A549 (cell line): Measurements from ENCODE around the gene RPL7A. TPM values are rescaled to one million over a fixed set of nuclear protein-coding genes. Genes with fewer than 3 reads are reported as not detected.

Source experiments
- ATAC-seq, 2 experiments: fragments of 200-7000 bp in 1 of 2; fragments of >200 bp in 1 of 2; cut with Nextera tagmentation in 1 of 2; cut with Tn5 transposase in 1 of 2; 3 replicates each; pipeline versions ENCODE4 v1.8.0 to v1.9.1; 2018 to 2020; ENCODE audit warnings: mild to moderate bottlenecking in 1 of 2, moderate library complexity in 1 of 2
- CTCF ChIA-PET: fragments of 300-600 bp; sonication (Branson Sonifier 250); formaldehyde crosslinking; extraction: SDS; loops from one replicate; lab custom pipeline; 2021; ENCODE audit warnings: antibody characterized with exemption, inconsistent platforms; lab: Yijun Ruan, JAX
- POLR2A ChIA-PET: fragments of 350-600 bp; formaldehyde crosslinking; extraction: SDS; loops from one replicate; lab custom pipeline; 2021; ENCODE audit warnings: antibody characterized with exemption, inconsistent platforms; lab: Yijun Ruan, JAX
- DNase-seq, 2 experiments: peaks; one replicate each; pipeline versions ENCODE4 v3.0.0 to v3.0.0-alpha.2; 2011 to 2016; ENCODE audit warnings: low read depth in 1 of 2, low spot score in 1 of 2
- FAIRE-seq: peaks from 2 replicates; lab custom pipeline; 2011; peaks lifted over from hg19 to GRCh38; lab: Jason Lieb, UNC
- H3K27ac ChIP-seq, 2 experiments: fragments of >200 bp; sonication (Bioruptor Twin); formaldehyde crosslinking; 3 replicates each; pipeline ENCODE4 v1.5.1; 2016 to 2017
- H3K4me1 ChIP-seq: fragments of >200 bp; sonication (Bioruptor Twin); formaldehyde crosslinking; 3 replicates; pipeline ENCODE4 v1.6.1; 2016
- H3K4me2 ChIP-seq: fragments of >200 bp; sonication (Bioruptor Twin); formaldehyde crosslinking; 3 replicates; pipeline ENCODE4 v1.6.1; 2016
- H3K4me3 ChIP-seq: fragments of >200 bp; sonication (Bioruptor Twin); formaldehyde crosslinking; 3 replicates; pipeline ENCODE4 v1.5.1; 2016
- H3K9me3 ChIP-seq: fragments of >200 bp; sonication (Bioruptor Twin); formaldehyde crosslinking; 3 replicates; pipeline ENCODE4 v1.6.1; 2016
- ATOH8 ChIP-seq: fragments of 250-450 bp; sonication (Bioruptor Pico); IDR thresholded peaks from 2 replicates; pipeline ENCODE4 v1.5.0; 2020; ENCODE audit warnings: low read depth, mild to moderate bottlenecking, moderate library complexity
- BHLHE40 ChIP-seq: IDR thresholded peaks from 2 replicates; pipeline ENCODE4 v1.6.1; 2012; ENCODE audit warnings: low read depth, low read length, inconsistent platforms
- CBX8 ChIP-seq: fragments of 200-600 bp; sonication (generic); IDR thresholded peaks from 2 replicates; pipeline ENCODE4 v1.6.1; 2016
- CHD2 ChIP-seq: fragments of 150-350 bp; IDR thresholded peaks from 2 replicates; pipeline ENCODE4 v1.6.1; 2014; ENCODE audit warnings: low read length; ENCODE audit not compliant: partially characterized antibody
- E2F6 ChIP-seq: IDR thresholded peaks from 2 replicates; pipeline ENCODE4 v1.6.1; 2012; ENCODE audit warnings: low read depth, borderline replicate concordance
- EHMT2 ChIP-seq: fragments of 200-600 bp; sonication (generic); IDR thresholded peaks from 2 replicates; pipeline ENCODE4 v1.6.1; 2016; ENCODE audit warnings: antibody characterized with exemption, low read depth, mild to moderate bottlenecking, moderate library complexity
- ESRRA ChIP-seq: fragments of 150-350 bp; IDR thresholded peaks from 2 replicates; pipeline ENCODE4 v1.6.1; 2014; ENCODE audit warnings: mild to moderate bottlenecking, low read length, borderline replicate concordance
- FOSB ChIP-seq: fragments of 250-450 bp; sonication (Bioruptor Pico); IDR thresholded peaks from 2 replicates; pipeline ENCODE4 v1.5.0; 2020; ENCODE audit warnings: mild to moderate bottlenecking, moderate library complexity
- FOSL2 ChIP-seq, 2 experiments: fragments of 450-650 bp in 1 of 2; fragments of >200 bp in 1 of 2; sonication (Bioruptor Twin) in 1 of 2; formaldehyde crosslinking; IDR thresholded peaks; 2 replicates each; pipeline versions ENCODE4 v1.5.0 to v1.6.1; 2016 to 2020; ENCODE audit warnings: mild to moderate bottlenecking in 1 of 2, moderate library complexity in 1 of 2
- FOXS1 ChIP-seq: fragments of 250-450 bp; sonication (Bioruptor Pico); IDR thresholded peaks from 2 replicates; pipeline ENCODE4 v1.5.0; 2020; ENCODE audit warnings: mild to moderate bottlenecking, moderate library complexity
- GATA3 ChIP-seq: IDR thresholded peaks from 2 replicates; pipeline ENCODE4 v1.6.1; 2012; ENCODE audit warnings: borderline replicate concordance
- HOXB13 ChIP-seq: fragments of 250-450 bp; sonication (Bioruptor Pico); IDR thresholded peaks from 2 replicates; pipeline ENCODE4 v1.5.0; 2020; ENCODE audit warnings: low read depth, mild to moderate bottlenecking, moderate library complexity
- HOXB5 ChIP-seq: fragments of 250-450 bp; sonication (Bioruptor Pico); IDR thresholded peaks from 2 replicates; pipeline ENCODE4 v1.5.0; 2020; ENCODE audit warnings: mild to moderate bottlenecking, moderate library complexity
- JUN ChIP-seq, 2 experiments: fragments of >200 bp; sonication (Bioruptor Twin); formaldehyde crosslinking; IDR thresholded peaks; 2 replicates in 1 of 2; 3 replicates in 1 of 2; pipeline ENCODE4 v1.6.1; 2016 to 2017
- KDM1A ChIP-seq: fragments of 200-600 bp; sonication (generic); IDR thresholded peaks from 2 replicates; pipeline ENCODE4 v1.6.1; 2016; ENCODE audit warnings: low read depth, mild to moderate bottlenecking
- KDM5A ChIP-seq: fragments of 200-600 bp; sonication (generic); IDR thresholded peaks from 2 replicates; pipeline ENCODE4 v1.6.1; 2016; ENCODE audit warnings: antibody characterized with exemption, mild to moderate bottlenecking
- MAFK ChIP-seq: fragments of 450-650 bp; IDR thresholded peaks from 2 replicates; pipeline ENCODE4 v1.6.1; 2014; ENCODE audit not compliant: partially characterized antibody
- MAX ChIP-seq: IDR thresholded peaks from 2 replicates; pipeline ENCODE4 v1.6.1; 2012
- MAZ ChIP-seq: fragments of 150-350 bp; IDR thresholded peaks from 2 replicates; pipeline ENCODE4 v1.6.1; 2014; ENCODE audit warnings: antibody characterized with exemption, low read depth, low read length, borderline replicate concordance
- MYC ChIP-seq: IDR thresholded peaks from 2 replicates; pipeline ENCODE4 v1.6.1; 2012; ENCODE audit warnings: mild to moderate bottlenecking, inconsistent platforms, low read length, improper control_type of control experiment, borderline replicate concordance
- NFE2L2 ChIP-seq: fragments of 150-350 bp; conservative IDR thresholded peaks from 2 replicates; pipeline ENCODE4 v1.6.1; 2014; ENCODE audit warnings: low read length
- NPAS2 ChIP-seq: fragments of 250-450 bp; sonication (Bioruptor Pico); IDR thresholded peaks from 2 replicates; pipeline ENCODE4 v1.8.0; 2022; ENCODE audit warnings: mild to moderate bottlenecking, moderate library complexity, borderline replicate concordance
- NR3C1 ChIP-seq: fragments of >200 bp; sonication (Bioruptor Twin); formaldehyde crosslinking; IDR thresholded peaks from 3 replicates; pipeline ENCODE4 v1.6.1; 2017
- PHF8 ChIP-seq: fragments of 200-600 bp; sonication (generic); IDR thresholded peaks from 2 replicates; pipeline ENCODE4 v1.6.1; 2016; ENCODE audit warnings: low read depth, mild to moderate bottlenecking, antibody characterized with exemption, moderate library complexity, borderline replicate concordance
- POLR2A ChIP-seq: IDR thresholded peaks from 2 replicates; pipeline ENCODE4 v1.6.1; 2012; ENCODE audit warnings: mild to moderate bottlenecking, low read length
- POLR2AphosphoS2 ChIP-seq: conservative IDR thresholded peaks from 2 replicates; pipeline ENCODE4 v1.6.1; 2012; ENCODE audit warnings: low read length, improper control_type of control experiment, inconsistent platforms
- REST ChIP-seq: fragments of 200-600 bp; sonication (generic); IDR thresholded peaks from 2 replicates; pipeline ENCODE4 v1.6.1; 2016; ENCODE audit warnings: antibody characterized with exemption, mild to moderate bottlenecking, moderate library complexity
- SMC3 ChIP-seq: fragments of >200 bp; sonication (Bioruptor Twin); formaldehyde crosslinking; IDR thresholded peaks from 3 replicates; pipeline ENCODE4 v1.6.1; 2018; ENCODE audit warnings: inconsistent platforms
- TFCP2L1 ChIP-seq: fragments of 250-450 bp; sonication (Bioruptor Pico); IDR thresholded peaks from 2 replicates; pipeline ENCODE4 v1.5.0; 2021; ENCODE audit warnings: mild to moderate bottlenecking
- TP53 ChIP-seq: fragments of 250-450 bp; sonication (Bioruptor Pico); IDR thresholded peaks from 2 replicates; pipeline ENCODE4 v1.5.0; 2021; ENCODE audit warnings: mild to moderate bottlenecking, moderate library complexity
- USF2 ChIP-seq: fragments of 450-650 bp; IDR thresholded peaks from 2 replicates; pipeline ENCODE4 v1.6.1; 2014; ENCODE audit warnings: antibody characterized with exemption
- ZC3H11A ChIP-seq: fragments of 450-650 bp; IDR thresholded peaks from 2 replicates; pipeline ENCODE4 v1.6.1; 2014; ENCODE audit warnings: antibody characterized with exemption, mild to moderate bottlenecking
- ZFP36 ChIP-seq: fragments of 450-650 bp; IDR thresholded peaks from 2 replicates; pipeline ENCODE4 v1.6.1; 2014; ENCODE audit warnings: borderline replicate concordance; ENCODE audit not compliant: partially characterized antibody
- WGBS: methylation state at CpG from one replicate; pipeline ENCODE4 v1.1.6; 2017; ENCODE audit errors: missing lambda C conversion rate; 5-methylcytosine and 5-hydroxymethylcytosine counted together
- polyA minus RNA-seq: library from RNA; depleted of rRNA, polyadenylated mRNA; stranded (reverse); fragments of >200 nt; gene quantifications from 2 replicates; pipeline ENCODE4 v1.2.3, GENCODE V29; 2011; rRNA and poly(A)+ RNA removed
- polyA plus RNA-seq, 4 experiments: library from polyadenylated mRNA; depleted of rRNA in 3 of 4; stranded (reverse); fragments of >200 nt; fragmentation: RNase III in 1 of 4; extraction: RNeasy Plus Mini Kit Qiagen cat#74134 plus additional on column Dnase treatment in 1 of 4; gene quantifications; 2 replicates in 3 of 4; 3 replicates in 1 of 4; pipeline ENCODE4 v1.2.3, GENCODE V29; 2011 to 2017

RPL7A gene
- polyA plus RNA-seq (2011; rRNA removed), result 2,218 and 2,405 TPM in 2 replicates
- polyA plus RNA-seq (2012; cell fraction: cytosol; rRNA removed), result 3,633 and 4,197 TPM in 2 replicates
- 1,837 and 2,384 TPM in 2 replicates for polyA plus RNA-seq (2012; cell fraction: nucleus; rRNA removed)
- polyA plus RNA-seq (2017; fragmentation: RNase III; extraction: RNeasy Plus Mini Kit Qiagen cat#74134 plus additional on column Dnase treatment), result 2,511 to 2,766 TPM (median 2,608 TPM) in 3 replicates
- polyA minus RNA-seq, result 1,872 and 2,628 TPM in 2 replicates

- H3K9me3 ChIP-seq, result no peaks in the 10 kb centered on the region
- peak within 1 kb of the TSS; percentile 100 for H3K4me3 ChIP-seq
- ATAC-seq, result peak; percentile 74 to 83
- H3K4me1 ChIP-seq, result peaks cover 19% of the 10 kb centered on the region
- ChIA-PET CTCF (interaction anchor here (0.9 to 3.4 kb wide), 4 partner anchors 15 to 162 kb away, joined by 3 to 10 read pairs (median 4); no protein-coding TSS in a partner anchor), POLR2A (interaction anchor here (0.5 to 2.6 kb wide), 21 partner anchors 9 to 677 kb away, joined by 3 to 27 read pairs (median 5); partner anchors contain the start of genes CACFD1, SLC2A6, STKLD1 and SURF1)
- peak within 1 kb of the TSS; percentile 98 to 99 for H3K27ac ChIP-seq
- WGBS, result under 1% methylated on average over 38 of the region's 64 CpGs
- peak within 1 kb of the TSS; percentile 87 for H3K4me2 ChIP-seq
- FAIRE-seq, result no peak
- peak; percentile 90 to 96 for DNase-seq
- TF ChIP-seq NR3C1, result no peak
- TF ChIP-seq KDM5A, result peak; percentile 38; the same call in 1 of the 2 replicates
- TF ChIP-seq REST, result peak; percentile 91
- TF ChIP-seq MAFK, result no peak
- TF ChIP-seq POLR2AphosphoS2, result no peak
- TF ChIP-seq EHMT2, result no peak
- no peak for TF ChIP-seq CBX8
- peak; percentile 95 for TF ChIP-seq MAX
- peak; percentile 92 for TF ChIP-seq TFCP2L1 (CRISPR knock-in tag)
- 0 out of 2 replicates have a peak, but pooled peaks have one; percentile 5 for TF ChIP-seq ZC3H11A
- no peak for TF ChIP-seq FOSL2 (IDR thresholded peaks at IDR 0.05)
- TF ChIP-seq FOSL2 (CRISPR knock-in tag; IDR thresholded peaks at IDR 0.05), result no peak; the same call in 1 of the 2 replicates
- TF ChIP-seq ZFP36, result no peak
- no peak; the same call in 1 of the 2 replicates for TF ChIP-seq HOXB5 (CRISPR knock-in tag)
- TF ChIP-seq JUN (IDR thresholded peaks at IDR 0.05), result peak; percentile 95 to 98
- no peak for TF ChIP-seq ESRRA
- TF ChIP-seq E2F6, result peak; percentile 35; the same call in 1 of the 2 replicates
- no peak for TF ChIP-seq NPAS2 (CRISPR knock-in tag)
- TF ChIP-seq TP53 (CRISPR knock-in tag), result no peak
- peak; percentile 99 for TF ChIP-seq POLR2A
- no peak for TF ChIP-seq USF2
- TF ChIP-seq BHLHE40, result no peak
- TF ChIP-seq MYC, result 0 out of 2 replicates have a peak, but pooled peaks have one; percentile 70
- TF ChIP-seq FOSB (CRISPR knock-in tag), result peak; percentile 59; the same call in 1 of the 2 replicates
- TF ChIP-seq FOXS1 (CRISPR knock-in tag), result no peak
- TF ChIP-seq HOXB13 (CRISPR knock-in tag), result 0 out of 2 replicates have a peak, but pooled peaks have one; percentile 18
- no peak for TF ChIP-seq SMC3
- TF ChIP-seq CHD2, result peak; percentile 96
- peak; percentile 86 for TF ChIP-seq PHF8
- peak; percentile 48; the same call in 1 of the 2 replicates for TF ChIP-seq GATA3
- no peak for TF ChIP-seq KDM1A
- no peak for TF ChIP-seq ATOH8
- peak; percentile 29; the same call in 1 of the 2 replicates for TF ChIP-seq MAZ
- no peak for TF ChIP-seq NFE2L2
Observed at GRCh38 chr9:133347985-133348717, at the start of gene RPL7A, which contains the start of gene MED22. TSS of gene RPL7A (plus strand) at chr9:133348218. CDS start at chr9:133348244, 26 bp downstream. TSS of gene MED22 (minus strand) at chr9:133348131. CDS start at chr9:133346662, 1,469 bp downstream.
